Neural progenitor cell (in vitro differentiated cells): ENCODE measurements around the gene SLC30A3. TPM values are rescaled to one million over a fixed set of nuclear protein-coding genes. Genes with fewer than 3 reads are reported as not detected.
A peak's percentile ranks its signal among the peaks of the same experiment; 100 is the strongest.

ENCODE experiments used
- DNase-seq: peaks from one replicate; pipeline ENCODE4 v3.0.0-alpha.2; 2016; ENCODE audit warnings: low spot score
- H2AFZ ChIP-seq: fragments of 200-600 bp; sonication (generic); replicated peaks from 2 replicates; pipeline ENCODE4 v1.6.1; 2016; ENCODE audit warnings: antibody characterized with exemption
- H3F3A ChIP-seq: fragments of 200-600 bp; sonication (generic); 2 replicates; pipeline ENCODE4 v1.6.1; 2016; ENCODE audit warnings: antibody characterized with exemption, low read depth
- H3K27ac ChIP-seq: fragments of 200-600 bp; sonication (generic); 2 replicates; pipeline ENCODE4 v1.5.1; 2016; ENCODE audit warnings: mild to moderate bottlenecking
- H3K27me3 ChIP-seq: fragments of 200-600 bp; sonication (generic); 2 replicates; pipeline ENCODE4 v1.6.1; 2016; ENCODE audit warnings: mild to moderate bottlenecking, moderate library complexity
- H3K36me3 ChIP-seq: fragments of 200-600 bp; sonication (generic); 2 replicates; pipeline ENCODE4 v1.5.1; 2016
- H3K4me1 ChIP-seq: fragments of 200-600 bp; sonication (generic); 2 replicates; pipeline ENCODE4 v1.6.1; 2016; ENCODE audit warnings: mixed run types
- H3K4me2 ChIP-seq: fragments of 200-600 bp; sonication (generic); 2 replicates; pipeline ENCODE4 v1.6.1; 2016
- H3K4me3 ChIP-seq: fragments of 200-600 bp; sonication (generic); 2 replicates; pipeline ENCODE4 v1.5.1; 2016
- H3K79me2 ChIP-seq: fragments of 200-600 bp; sonication (generic); 2 replicates; pipeline ENCODE4 v1.6.1; 2016; ENCODE audit warnings: low read depth
- H3K9ac ChIP-seq: fragments of 200-600 bp; sonication (generic); 2 replicates; pipeline ENCODE4 v1.6.1; 2016
- H3K9me3 ChIP-seq: fragments of 200-600 bp; sonication (generic); 2 replicates; pipeline ENCODE4 v1.5.1; 2016; ENCODE audit warnings: low read depth
- H4K20me1 ChIP-seq: fragments of 200-600 bp; sonication (generic); 2 replicates; pipeline ENCODE4 v1.6.1; 2016; ENCODE audit warnings: low read depth
- H3K27ac Mint-ChIP-seq: 3 replicates; pipeline ENCODE4 v1.8.0; 2021; ENCODE audit warnings: mixed read lengths
- H3K27me3 Mint-ChIP-seq: 2 replicates; pipeline ENCODE4 v1.8.0; 2022; ENCODE audit warnings: low read depth, mild to moderate bottlenecking, inconsistent platforms, moderate library complexity, mixed read lengths; ENCODE audit not compliant: insufficient read depth
- H3K36me3 Mint-ChIP-seq: 3 replicates; pipeline ENCODE4 v1.8.0; 2021; ENCODE audit warnings: mixed read lengths
- H3K4me1 Mint-ChIP-seq: 3 replicates; pipeline ENCODE4 v1.8.0; 2021; ENCODE audit warnings: mixed read lengths
- H3K4me3 Mint-ChIP-seq: 3 replicates; pipeline ENCODE4 v1.8.0; 2021; ENCODE audit warnings: mild to moderate bottlenecking, moderate library complexity, mixed read lengths
- H3K9me3 Mint-ChIP-seq: 3 replicates; pipeline ENCODE4 v1.8.0; 2020; ENCODE audit warnings: mixed read lengths
- CTCF ChIP-seq: fragments of 200-600 bp; sonication (generic); IDR thresholded peaks from 2 replicates; pipeline ENCODE4 v1.5.1; 2017; ENCODE audit warnings: antibody characterized with exemption, mild to moderate bottlenecking
- EZH2 ChIP-seq: fragments of 200-600 bp; sonication (generic); IDR thresholded peaks from 2 replicates; pipeline ENCODE4 v1.6.1; 2017; ENCODE audit warnings: antibody characterized with exemption, mild to moderate bottlenecking, moderate library complexity
- EZH2phosphoT487 ChIP-seq: fragments of 200-600 bp; sonication (generic); IDR thresholded peaks from 2 replicates; pipeline ENCODE4 v1.6.1; 2017; ENCODE audit warnings: antibody characterized with exemption
- total RNA-seq: library from RNA; depleted of rRNA; stranded (reverse); fragments of >200 nt; gene quantifications from 2 replicates; pipeline ENCODE4 v1.2.3, GENCODE V29; 2015; ENCODE audit warnings: low replicate concordance

SLC30A3 gene
- total RNA-seq, 1 donor from 2014 or later: 0.56 TPM

GRCh38 chr2:27264753-27265535, 2.1 kb upstream of the SLC30A3 start:
- Histone ChIP-seq H3K27me3 (peaks cover 83% of the 10 kb centered on the region), H3K4me2 (peak overlapping the region; percentile 80), H4K20me1 (peaks cover 10% of the 10 kb centered on the region), H2AFZ (peak overlapping the region; percentile 96), H3K4me3 (peak overlapping the region; percentile 58), H3K9ac (no peak overlapping the region), H3K27ac (no peak overlapping the region), H3F3A (peaks cover 26% of the 10 kb centered on the region), H3K4me1 (peaks cover 8% of the 10 kb centered on the region), H3K79me2 (no peaks in the 10 kb centered on the region), H3K36me3 (no peaks in the 10 kb centered on the region), H3K9me3 (no peaks in the 10 kb centered on the region)
- no peak overlapping the region for H3K27ac Mint-ChIP-seq
- peaks cover 4% of the 10 kb centered on the region for H3K9me3 Mint-ChIP-seq
- peak; percentile 78 for TF ChIP-seq CTCF
- TF ChIP-seq EZH2phosphoT487: peak; percentile 15
- peak; percentile 78 for TF ChIP-seq EZH2
- peaks cover 27% of the 10 kb centered on the region for H3K4me1 Mint-ChIP-seq
- peak; percentile 94 for DNase-seq
- peaks cover 39% of the 10 kb centered on the region for H3K27me3 Mint-ChIP-seq
- H3K4me3 Mint-ChIP-seq: peak overlapping the region; percentile 78
- no peaks in the 10 kb centered on the region for H3K36me3 Mint-ChIP-seq

- H3K4me1 ChIP-seq: peaks cover 8% of the 10 kb centered on the region
- peak; percentile 92 for TF ChIP-seq EZH2phosphoT487
- TF ChIP-seq CTCF: no peak
- peak; percentile 82 for TF ChIP-seq EZH2
- H3K36me3 ChIP-seq: no peaks in the 10 kb centered on the region
- H2AFZ ChIP-seq: peak overlapping the region; percentile 96
- H3K4me1 Mint-ChIP-seq: peaks cover 27% of the 10 kb centered on the region
- H3K9me3 ChIP-seq: no peaks in the 10 kb centered on the region
- H4K20me1 ChIP-seq: peaks cover 10% of the 10 kb centered on the region
- H3F3A ChIP-seq: peaks cover 26% of the 10 kb centered on the region
- H3K4me3 Mint-ChIP-seq: peak overlapping the region; percentile 89
- H3K9ac ChIP-seq: no peak overlapping the region
- peak; percentile 58 for DNase-seq
- peaks cover 83% of the 10 kb centered on the region for H3K27me3 ChIP-seq
- H3K27ac Mint-ChIP-seq: no peak overlapping the region
- no peak overlapping the region for H3K27ac ChIP-seq
- peaks cover 4% of the 10 kb centered on the region for H3K9me3 Mint-ChIP-seq
- H3K4me3 ChIP-seq: peak overlapping the region; percentile 58
- H3K27me3 Mint-ChIP-seq: peaks cover 41% of the 10 kb centered on the region
- H3K4me2 ChIP-seq: peak overlapping the region; percentile 80
- no peaks in the 10 kb centered on the region for H3K79me2 ChIP-seq
- H3K36me3 Mint-ChIP-seq: no peaks in the 10 kb centered on the region
These were observed 1.5 kb upstream of the SLC30A3 start for GRCh38 chr2:27264253-27264752.

- no peak overlapping the region for H3K27ac ChIP-seq
- DNase-seq: peak; percentile 42
- peak overlapping the region; percentile 58 for H3K4me3 ChIP-seq
- H3K4me3 Mint-ChIP-seq: peak overlapping the region; percentile 89
- H3K27me3 ChIP-seq: peaks cover 82% of the 10 kb centered on the region
- no peaks in the 10 kb centered on the region for H3K36me3 Mint-ChIP-seq
- no peak overlapping the region for H3K27ac Mint-ChIP-seq
- peaks cover 10% of the 10 kb centered on the region for H4K20me1 ChIP-seq
- peaks cover 8% of the 10 kb centered on the region for H3K4me1 ChIP-seq
- peaks cover 26% of the 10 kb centered on the region for H3F3A ChIP-seq
- peak overlapping the region; percentile 80 for H3K4me2 ChIP-seq
- H3K36me3 ChIP-seq: no peaks in the 10 kb centered on the region
- H3K4me1 Mint-ChIP-seq: peaks cover 27% of the 10 kb centered on the region
- H3K9me3 Mint-ChIP-seq: peaks cover 4% of the 10 kb centered on the region
- peaks cover 41% of the 10 kb centered on the region for H3K27me3 Mint-ChIP-seq
- H3K79me2 ChIP-seq: no peaks in the 10 kb centered on the region
- no peak overlapping the region for H2AFZ ChIP-seq
- H3K9ac ChIP-seq: no peak overlapping the region
- TF ChIP-seq EZH2 (peak; percentile 73), EZH2phosphoT487 (peak; percentile 93), CTCF (no peak)
- no peaks in the 10 kb centered on the region for H3K9me3 ChIP-seq
These were observed 723 bp upstream of the SLC30A3 start for GRCh38 chr2:27263287-27264252.
